Measurements from ENCODE around the gene DNAAF8. TPM values are rescaled to one million over a fixed set of nuclear protein-coding genes. Genes with fewer than 3 reads are reported as not detected.

DNAAF8 gene
- total and polyA plus RNA-seq, 2 experiments from 2014 or later, result 0.07 to 0.77 TPM

GRCh38 chr16:4762205-4762604, 27.9 kb downstream of the DNAAF8 start:
- Histone ChIP-seq H3K36me3 (peaks cover 39% of the 10 kb centered on the region), H3K27ac (no peak overlapping the region), H3K4me1 (ENCODE audit: low read depth) (no peaks in the 10 kb centered on the region), H3K4me3 (no peak overlapping the region), H3K27me3 (no peaks in the 10 kb centered on the region), H3K9me3 (ENCODE audit: low read depth) (no peaks in the 10 kb centered on the region)
- DNase-seq (ENCODE audit: low read depth in 1 of 2, low spot score in 1 of 2), result no peak
- no peak for TF ChIP-seq CTCF (IDR thresholded peaks at IDR 0.05; ENCODE audit: low read depth, low read length)

- no peak overlapping the region for H3K27ac ChIP-seq
- no peak for TF ChIP-seq CTCF (IDR thresholded peaks at IDR 0.05; ENCODE audit: low read depth, low read length)
- H3K36me3 ChIP-seq, result peaks cover 31% of the 10 kb centered on the region
Observed at GRCh38 chr16:4763791-4764190, 29.5 kb downstream of the DNAAF8 start.

GRCh38 chr16:4765511-4766474, 31.5 kb downstream of the DNAAF8 start:
- Histone ChIP-seq H3K4me1 (ENCODE audit: low read depth) (peaks cover 4% of the 10 kb centered on the region), H3K27ac (peak overlapping the region; percentile 74), H3K9me3 (ENCODE audit: low read depth) (no peaks in the 10 kb centered on the region), H3K36me3 (peaks cover 22% of the 10 kb centered on the region), H3K4me3 (peak overlapping the region; percentile 83), H3K27me3 (no peaks in the 10 kb centered on the region)
- no peak for TF ChIP-seq CTCF (IDR thresholded peaks at IDR 0.05; ENCODE audit: low read depth, low read length)
- DNase-seq (ENCODE audit: low read depth in 1 of 2, low spot score in 1 of 2), result no peak

More at GRCh38 chr16:4763791-4764190, 29.5 kb downstream of the DNAAF8 start:
- Histone ChIP-seq H3K4me1 (ENCODE audit: low read depth) (peaks cover 4% of the 10 kb centered on the region), H3K4me3 (no peak overlapping the region), H3K9me3 (ENCODE audit: low read depth) (no peaks in the 10 kb centered on the region), H3K27me3 (no peaks in the 10 kb centered on the region)
- no peak for DNase-seq (ENCODE audit: low read depth in 1 of 2, low spot score in 1 of 2)

- H3K9me3 ChIP-seq (ENCODE audit: low read depth), result no peaks in the 10 kb centered on the region
- TF ChIP-seq CTCF (IDR thresholded peaks at IDR 0.05; ENCODE audit: low read depth, low read length), result no peak
- H3K27me3 ChIP-seq, result no peaks in the 10 kb centered on the region
- peak; percentile 97 to 98 for DNase-seq (ENCODE audit: low read depth in 1 of 2, low spot score in 1 of 2)
- H3K36me3 ChIP-seq, result peaks cover 16% of the 10 kb centered on the region
- H3K4me1 ChIP-seq (ENCODE audit: low read depth), result peaks cover 4% of the 10 kb centered on the region
- H3K27ac ChIP-seq, result peak within 1 kb of the TSS; percentile 74
- H3K4me3 ChIP-seq, result peak within 1 kb of the TSS; percentile 83
Observed at GRCh38 chr16:4766875-4767628, 32.7 kb downstream of the DNAAF8 start, which contains the start of gene ZNF500. TSS of gene ZNF500 (minus strand) at chr16:4767162. CDS start at chr16:4765978, 1,184 bp downstream.

- H3K4me1 ChIP-seq (ENCODE audit: low read depth), result peaks cover 4% of the 10 kb centered on the region
- peaks cover 9% of the 10 kb centered on the region for H3K36me3 ChIP-seq
- H3K9me3 ChIP-seq (ENCODE audit: low read depth), result no peaks in the 10 kb centered on the region
- peak in 1 of 2 donors; percentile 26 for DNase-seq (ENCODE audit: low read depth in 1 of 2, low spot score in 1 of 2)
- no peak for TF ChIP-seq CTCF (IDR thresholded peaks at IDR 0.05; ENCODE audit: low read depth, low read length)
- no peaks in the 10 kb centered on the region for H3K27me3 ChIP-seq
- peak overlapping the region; percentile 65 for H3K27ac ChIP-seq
- peak overlapping the region; percentile 52 for H3K4me3 ChIP-seq
Observed at GRCh38 chr16:4767872-4768548, 33.7 kb downstream of the DNAAF8 start.
